Panc1 (cell line): ENCODE measurements around the gene ASCL2. TPM values are rescaled to one million over a fixed set of nuclear protein-coding genes. Genes with fewer than 3 reads are reported as not detected.
"Not testable (repeated sequence)": the region's sequence is repeated elsewhere in the genome, so short reads cannot be mapped to it uniquely, and the experiment has no call there.

Experiments used
- ATAC-seq: fragments of 200-7000 bp; cut with Tn5 transposase; 2 replicates; pipeline ENCODE4 v1.9.1; 2020; ENCODE audit warnings: mild to moderate bottlenecking, moderate library complexity
- BruUV-seq: library from RNA; stranded (reverse); fragments of 400-500 nt; replicated peaks from 2 replicates; lab custom pipeline; 2021; lab: Mats Ljungman, UMichigan
- CTCF ChIA-PET: fragments of 300-600 bp; sonication (Branson Sonifier 250); formaldehyde crosslinking; loops from one replicate; lab custom pipeline; 2022; ENCODE audit warnings: antibody characterized with exemption; lab: Charles Lee
- POLR2A ChIA-PET: fragments of 300-600 bp; sonication (Branson Sonifier 250); formaldehyde crosslinking; loops from one replicate; lab custom pipeline; 2022; ENCODE audit warnings: antibody characterized with exemption; lab: Charles Lee
- DNase-seq: peaks from one replicate; pipeline ENCODE4 v3.0.0-alpha.2; 2010; ENCODE audit warnings: low read depth, low spot score
- H3K27ac ChIP-seq: 2 replicates; pipeline ENCODE4 v1.5.1; 2011; ENCODE audit warnings: mild to moderate bottlenecking, low read length, inconsistent platforms
- H3K27me3 ChIP-seq: fragments of 200-500 bp; sonication (Bioruptor generic); 2 replicates; pipeline ENCODE4 v1.6.0; 2014; ENCODE audit warnings: low read length, inconsistent platforms; ENCODE audit not compliant: control insufficient read depth, insufficient read depth
- H3K36me3 ChIP-seq: fragments of 200-500 bp; sonication (Bioruptor generic); 2 replicates; pipeline ENCODE4 v1.5.1; 2014; ENCODE audit warnings: inconsistent platforms, mild to moderate bottlenecking, low read length, moderate library complexity; ENCODE audit not compliant: control insufficient read depth, insufficient read depth
- H3K4me1 ChIP-seq: 2 replicates; pipeline ENCODE4 v1.5.1; 2011; ENCODE audit warnings: inconsistent platforms, mild to moderate bottlenecking, low read length, moderate library complexity; ENCODE audit not compliant: control insufficient read depth, insufficient read depth
- H3K4me3 ChIP-seq, 2 experiments: 2 replicates each; pipeline ENCODE4 v1.5.1; 2011 to 2012; ENCODE audit warnings: low read depth in 2 of 2, low read length in 2 of 2, mild to moderate bottlenecking in 2 of 2, inconsistent platforms in 1 of 2, moderate library complexity in 1 of 2
- H3K9me3 ChIP-seq: fragments of 200-500 bp; sonication (Bioruptor generic); 2 replicates; pipeline ENCODE4 v1.5.1; 2014; ENCODE audit warnings: low read depth, mild to moderate bottlenecking, inconsistent platforms, low read length, moderate library complexity; ENCODE audit not compliant: control insufficient read depth, insufficient read depth
- CTCF ChIP-seq: fragments of 450-650 bp; IDR thresholded peaks from 2 replicates; pipeline ENCODE4 v1.5.1; 2017; ENCODE audit warnings: mild to moderate bottlenecking
- POLR2AphosphoS5 ChIP-seq: IDR thresholded peaks from 2 replicates; pipeline ENCODE4 v1.6.1; 2012; ENCODE audit warnings: mild to moderate bottlenecking, low read depth, low read length, moderate library complexity
- REST ChIP-seq, 2 experiments: IDR thresholded peaks; 2 replicates each; pipeline ENCODE4 v1.6.1; 2011 to 2012; ENCODE audit warnings: low read depth in 2 of 2, control low read depth in 1 of 2, low read length in 1 of 2, mild to moderate bottlenecking in 1 of 2, moderate library complexity in 1 of 2; ENCODE audit not compliant: insufficient read depth in 1 of 2
- SIN3A ChIP-seq: IDR thresholded peaks from 2 replicates; pipeline ENCODE4 v1.6.1; 2012; ENCODE audit warnings: low read depth, mild to moderate bottlenecking, low read length, moderate library complexity, borderline replicate concordance; ENCODE audit not compliant: insufficient read depth
- TCF7L2 ChIP-seq: IDR thresholded peaks from 2 replicates; pipeline ENCODE4 v1.6.1; 2011; ENCODE audit warnings: mild to moderate bottlenecking, low read depth, low read length, inconsistent platforms
- in situ Hi-C: cut with HindIII; loops from 2 replicates; pipeline ENCODE4 v1.10.0; 2016; ENCODE audit warnings: low sequenced_read_pairs, low pct_unique_long_range_greater_than_20kb
- intact Hi-C: fragments of 100-400 bp; cut with micrococcal nuclease; formaldehyde crosslinking; loops from one replicate; pipeline ENCODE4 v1.10.0; 2022; ENCODE audit not compliant: unreplicated experiment
- total RNA-seq: library from RNA; stranded (reverse); gene quantifications from one replicate; pipeline ENCODE4 v1.2.1, GENCODE V29; 2021; ENCODE audit not compliant: unreplicated experiment

Gene ASCL2
- total RNA-seq, 1 experiment from 2014 or later = not detected

GRCh38 chr11:2289350-2289749 lies 19.0 kb upstream of the ASCL2 start:
- intact Hi-C loops = no loop called here
- Histone ChIP-seq H3K36me3 (no peaks in the 10 kb centered on the region), H3K9me3 (no peaks in the 10 kb centered on the region), H3K4me1 (peaks cover 9% of the 10 kb centered on the region), H3K4me3 (no peak overlapping the region), H3K27me3 (peaks cover 4% of the 10 kb centered on the region; the same call in 1 of the 2 replicates), H3K27ac (no peak overlapping the region)
- BruUV-seq = no TSS peak
- ChIA-PET POLR2A (interaction anchor here (0.6 kb wide), 1 partner anchor 478 kb away, joined by 9 read pairs; no protein-coding TSS in a partner anchor), CTCF (interaction anchor here (0.6 to 1.2 kb wide), 2 partner anchors 90 to 130 kb away, joined by 3 read pairs; no protein-coding TSS in a partner anchor)
- no peak for DNase-seq
- in situ Hi-C loops = no loop called here
- no peak for ATAC-seq
- TF ChIP-seq CTCF (no peak), SIN3A (no peak), TCF7L2 (no peak), POLR2AphosphoS5 (no peak), REST (IDR thresholded peaks at IDR 0.05; ENCODE audit: insufficient read depth in 1 of 2, low read depth in 2 of 2, low read length in 1 of 2) (no peak)

GRCh38 chr11:2287091-2287490 lies 16.7 kb upstream of the ASCL2 start:
- in situ Hi-C loops = no loop called here
- CTCF ChIA-PET = interaction anchor here (1.1 kb wide), 1 partner anchor 78 kb away, joined by 3 read pairs; no protein-coding TSS in a partner anchor
- H3K27me3 ChIP-seq = peaks cover 22% of the 10 kb centered on the region

GRCh38 chr11:2286350-2286749 lies 16.0 kb upstream of the ASCL2 start:
- H3K27ac ChIP-seq, H3K36me3 ChIP-seq, CTCF ChIA-PET, H3K4me3 ChIP-seq, H3K4me1 ChIP-seq, BruUV-seq, POLR2A ChIA-PET, H3K9me3 ChIP-seq, in situ Hi-C loops, DNase-seq, intact Hi-C loops, ATAC-seq: not testable (repeated sequence)
- H3K27me3 ChIP-seq = peaks cover 28% of the 10 kb centered on the region

More at GRCh38 chr11:2287091-2287490, 16.7 kb upstream of the ASCL2 start:
- ATAC-seq (no peak), DNase-seq (no peak)
- Histone ChIP-seq H3K4me1 (peaks cover 9% of the 10 kb centered on the region), H3K27ac (no peak overlapping the region), H3K36me3 (no peaks in the 10 kb centered on the region), H3K9me3 (no peaks in the 10 kb centered on the region), H3K4me3 (no peak overlapping the region)
- no peak for TF ChIP-seq POLR2AphosphoS5
- no TSS peak for BruUV-seq
- intact Hi-C loops = no loop called here
- POLR2A ChIA-PET = interaction anchor here (0.6 kb wide), 1 partner anchor 138 kb away, joined by 3 read pairs; no protein-coding TSS in a partner anchor
